ENCODE data around the gene TAGLN3. TPM values are rescaled to one million over a fixed set of nuclear protein-coding genes. Genes with fewer than 3 reads are reported as not detected.

The TAGLN3 gene
- total RNA-seq, 2 donors from 2014 or later, result 1.8 TPM; not detected in 1

DNA sequence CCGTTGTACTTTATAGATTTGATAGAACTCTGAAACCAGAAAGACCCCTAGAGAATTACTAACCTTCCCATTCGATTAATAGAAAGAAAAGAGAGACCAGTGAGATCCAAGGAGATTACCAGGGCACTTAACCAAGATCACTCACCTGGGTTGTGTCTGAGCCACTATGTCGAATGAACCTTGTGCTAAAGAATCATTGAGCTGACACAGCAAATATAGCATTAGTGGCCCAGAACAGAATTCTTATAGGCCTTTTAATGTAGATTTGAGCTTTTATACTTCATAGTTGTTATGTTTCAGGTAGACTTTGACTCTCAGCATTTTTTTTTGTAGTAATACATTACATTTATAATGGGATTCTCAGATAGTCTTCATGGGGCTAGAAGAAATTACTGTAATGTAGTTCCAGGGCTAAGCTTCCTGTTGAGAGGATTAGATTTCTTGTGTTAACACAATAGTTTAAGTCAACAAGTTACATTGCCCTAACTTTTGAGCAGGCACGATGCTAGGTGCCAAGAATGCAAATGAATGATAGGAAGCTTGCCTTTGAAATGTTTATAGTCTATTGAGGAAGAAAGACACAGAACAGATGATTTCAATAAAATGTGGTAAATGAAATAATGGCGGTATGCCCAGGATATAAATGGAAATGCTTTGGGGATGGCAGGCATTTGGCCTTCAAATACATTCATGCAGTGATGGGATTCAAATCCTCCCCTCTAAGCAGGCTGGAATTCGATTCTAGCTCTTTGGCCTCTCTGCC lies 44.3 kb upstream of the TAGLN3 start:
- no peak for DNase-seq
- H3K9me3 ChIP-seq, result no peaks in the 10 kb centered on the region
- no peaks in the 10 kb centered on the region for H3K27me3 ChIP-seq
- H3K4me1 ChIP-seq, result no peaks in the 10 kb centered on the region
- H3K9ac ChIP-seq (ENCODE audit: low read depth in 2 of 2, low read length in 2 of 2), result no peak overlapping the region
- H3K36me3 ChIP-seq, result no peaks in the 10 kb centered on the region
- intact Hi-C loops (cut with DNase I), result no loop called here
- H3K27ac ChIP-seq, result no peak overlapping the region
- TF ChIP-seq, protein P1, sequence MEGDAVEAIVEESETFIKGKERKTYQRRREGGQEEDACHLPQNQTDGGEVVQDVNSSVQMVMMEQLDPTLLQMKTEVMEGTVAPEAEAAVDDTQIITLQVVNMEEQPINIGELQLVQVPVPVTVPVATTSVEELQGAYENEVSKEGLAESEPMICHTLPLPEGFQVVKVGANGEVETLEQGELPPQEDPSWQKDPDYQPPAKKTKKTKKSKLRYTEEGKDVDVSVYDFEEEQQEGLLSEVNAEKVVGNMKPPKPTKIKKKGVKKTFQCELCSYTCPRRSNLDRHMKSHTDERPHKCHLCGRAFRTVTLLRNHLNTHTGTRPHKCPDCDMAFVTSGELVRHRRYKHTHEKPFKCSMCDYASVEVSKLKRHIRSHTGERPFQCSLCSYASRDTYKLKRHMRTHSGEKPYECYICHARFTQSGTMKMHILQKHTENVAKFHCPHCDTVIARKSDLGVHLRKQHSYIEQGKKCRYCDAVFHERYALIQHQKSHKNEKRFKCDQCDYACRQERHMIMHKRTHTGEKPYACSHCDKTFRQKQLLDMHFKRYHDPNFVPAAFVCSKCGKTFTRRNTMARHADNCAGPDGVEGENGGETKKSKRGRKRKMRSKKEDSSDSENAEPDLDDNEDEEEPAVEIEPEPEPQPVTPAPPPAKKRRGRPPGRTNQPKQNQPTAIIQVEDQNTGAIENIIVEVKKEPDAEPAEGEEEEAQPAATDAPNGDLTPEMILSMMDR (IDR thresholded peaks at IDR 0.05), result no peak
- no peak overlapping the region for H3K4me3 ChIP-seq

DNA sequence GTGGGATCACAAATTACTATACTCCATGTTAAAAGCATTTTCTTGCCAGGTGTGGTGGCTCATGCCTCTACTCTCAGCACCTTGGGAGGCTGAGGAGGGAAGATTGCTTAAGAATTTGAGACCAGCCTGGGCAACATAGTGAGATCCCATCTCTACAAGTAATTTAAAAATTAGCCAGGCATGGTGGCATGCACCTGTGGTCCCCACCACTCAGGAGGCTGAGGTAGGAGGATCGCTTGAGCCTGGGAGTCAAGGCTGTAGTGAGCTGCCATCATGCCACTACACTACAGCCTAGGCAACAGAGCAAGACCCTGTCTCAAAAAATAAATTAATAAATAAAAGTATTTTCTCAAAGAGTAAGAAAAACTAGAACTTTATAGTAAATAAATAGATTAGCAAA lies 42.8 kb upstream of the TAGLN3 start:
- H3K4me3 ChIP-seq, result no peak overlapping the region
- TF ChIP-seq, protein P1 (IDR thresholded peaks at IDR 0.05), result no peak
- H3K9me3 ChIP-seq, result no peaks in the 10 kb centered on the region
- no peaks in the 10 kb centered on the region for H3K27me3 ChIP-seq
- DNase-seq, result no peak
- no peaks in the 10 kb centered on the region for H3K36me3 ChIP-seq
- no peak overlapping the region for H3K9ac ChIP-seq (ENCODE audit: low read depth in 2 of 2, low read length in 2 of 2)
- no peak overlapping the region for H3K27ac ChIP-seq
- intact Hi-C loops (cut with DNase I), result no loop called here
- H3K4me1 ChIP-seq, result no peaks in the 10 kb centered on the region

DNA sequence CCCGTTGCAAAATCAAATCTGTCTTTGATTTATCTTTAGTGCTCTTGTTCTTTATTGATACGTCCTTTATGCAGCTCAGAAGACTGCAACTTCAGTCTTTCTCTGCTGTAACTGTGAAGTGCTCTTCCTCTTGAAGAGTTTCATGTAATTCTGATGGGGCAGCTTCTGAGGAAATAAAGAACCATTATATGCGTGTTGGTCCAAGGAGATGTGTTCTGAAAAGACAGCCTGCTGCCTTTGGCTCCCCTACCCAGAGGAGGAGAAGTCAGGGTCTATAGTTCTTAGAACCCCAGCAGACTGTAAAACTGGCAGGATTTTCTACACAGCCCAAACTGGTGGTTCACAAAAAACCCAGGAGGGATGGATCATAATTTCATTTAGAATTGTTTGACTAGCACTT lies 42.3 kb upstream of the TAGLN3 start:
- Histone ChIP-seq H3K9ac (ENCODE audit: low read depth in 2 of 2, low read length in 2 of 2) (no peak overlapping the region), H3K27ac (no peak overlapping the region), H3K27me3 (no peaks in the 10 kb centered on the region), H3K36me3 (no peaks in the 10 kb centered on the region), H3K4me1 (no peaks in the 10 kb centered on the region), H3K4me3 (no peak overlapping the region), H3K9me3 (no peaks in the 10 kb centered on the region)
- TF ChIP-seq, protein P1 (IDR thresholded peaks at IDR 0.05), result no peak
- intact Hi-C loops (cut with DNase I), result no loop called here
- DNase-seq, result no peak

DNA sequence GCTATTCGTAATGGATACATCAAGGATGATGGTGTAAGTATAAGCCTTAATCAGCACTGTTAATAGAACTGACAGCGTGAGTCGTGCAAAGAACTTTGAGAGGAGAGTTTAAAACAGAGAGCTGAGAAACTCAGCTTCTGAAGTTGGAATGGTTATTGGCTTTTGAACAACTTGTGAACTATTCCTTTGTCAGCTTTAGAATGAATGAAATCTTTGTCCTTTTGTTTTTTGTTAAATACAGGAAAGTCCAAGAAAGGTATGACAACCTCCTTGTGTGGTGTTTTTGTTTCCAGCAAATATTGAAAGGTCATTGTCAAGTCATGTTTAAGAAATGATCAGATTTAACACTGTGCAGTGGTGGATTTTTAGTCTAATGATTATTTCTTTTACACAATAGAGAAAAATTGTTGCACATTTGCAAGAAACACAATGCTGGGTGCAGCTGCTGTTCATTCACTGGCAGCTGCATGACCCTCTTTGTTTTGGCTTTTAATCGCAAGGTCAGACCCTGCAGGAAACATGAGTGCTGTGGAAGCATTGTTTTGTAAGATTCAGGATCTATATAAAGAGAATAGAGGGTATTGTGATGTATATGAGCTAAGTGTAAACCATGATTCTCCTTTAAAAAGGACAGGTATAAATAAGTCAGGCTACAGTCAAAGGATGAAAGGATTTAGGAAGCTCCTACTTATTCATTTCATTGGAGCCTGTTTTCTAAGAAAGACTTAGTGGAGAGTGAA lies 41.6 kb upstream of the TAGLN3 start:
- H3K36me3 ChIP-seq, result no peaks in the 10 kb centered on the region
- no peak overlapping the region for H3K4me3 ChIP-seq
- no peaks in the 10 kb centered on the region for H3K4me1 ChIP-seq
- no peak overlapping the region for H3K9ac ChIP-seq (ENCODE audit: low read depth in 2 of 2, low read length in 2 of 2)
- no peak overlapping the region for H3K27ac ChIP-seq
- DNase-seq, result no peak
- H3K27me3 ChIP-seq, result no peaks in the 10 kb centered on the region
- intact Hi-C loops (cut with DNase I), result no loop called here
- TF ChIP-seq, protein P1 (IDR thresholded peaks at IDR 0.05), result no peak
- no peaks in the 10 kb centered on the region for H3K9me3 ChIP-seq

DNA sequence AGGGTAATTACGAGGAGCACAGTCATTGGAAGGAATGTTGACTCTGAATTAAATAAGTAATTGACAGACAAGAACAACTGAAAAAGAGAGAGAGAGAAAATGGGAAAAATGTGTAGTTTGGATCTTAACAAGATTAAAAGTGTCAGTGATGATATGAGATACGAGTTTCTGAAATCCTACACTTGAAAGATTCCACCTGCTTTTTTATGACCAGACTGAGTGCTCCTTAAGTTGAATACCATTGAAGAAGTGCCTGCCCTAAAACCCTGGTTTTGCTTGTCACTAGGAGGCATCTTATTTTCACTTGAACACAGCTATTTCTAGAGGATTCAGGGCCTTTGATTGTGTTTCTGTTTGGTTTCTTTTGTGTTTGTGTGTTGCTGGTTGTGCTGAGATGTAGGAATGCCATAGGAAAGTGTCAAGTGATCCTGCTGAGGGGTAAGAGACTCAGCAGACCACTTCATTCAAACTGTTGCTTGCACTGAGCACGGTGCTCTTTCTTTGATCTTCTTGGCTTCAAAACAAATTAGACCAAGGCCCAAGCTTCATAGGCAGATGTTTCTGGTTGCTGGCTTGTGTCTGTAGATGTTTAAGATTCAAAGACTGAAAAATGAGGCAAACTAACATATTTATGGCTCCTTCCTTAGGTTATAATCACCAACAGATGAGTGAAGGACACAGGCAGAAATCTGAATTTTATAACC lies 37.1 kb upstream of the TAGLN3 start:
- H3K9me3 ChIP-seq, result no peaks in the 10 kb centered on the region
- no peak overlapping the region for H3K27ac ChIP-seq
- no peak overlapping the region for H3K4me3 ChIP-seq
- H3K4me1 ChIP-seq, result no peaks in the 10 kb centered on the region
- H3K36me3 ChIP-seq, result no peaks in the 10 kb centered on the region
- intact Hi-C loops (cut with DNase I), result no loop called here
- no peak for DNase-seq
- no peaks in the 10 kb centered on the region for H3K27me3 ChIP-seq
- H3K9ac ChIP-seq (ENCODE audit: low read depth in 2 of 2, low read length in 2 of 2), result no peak overlapping the region
- TF ChIP-seq, protein P1 (IDR thresholded peaks at IDR 0.05), result no peak
